HG03558 (cell line): ENCODE measurements around the gene SREBF2.
"Not testable (repeated sequence)": the region's sequence is repeated elsewhere in the genome, so short reads cannot be mapped to it uniquely, and the experiment has no call there.

Experiments
- ATAC-seq: cut with Tn5 transposase; IDR thresholded peaks from one replicate; pipeline ENCODE4 v1.9.1; 2021; ENCODE audit warnings: moderate number of reproducible peaks; ENCODE audit not compliant: unreplicated experiment; ENCODE audit errors: extremely low read depth

SREBF2 gene

GRCh38 chr22:41841085-41841712, 8.3 kb downstream of the SREBF2 start:
- ATAC-seq = no peak

DNA sequence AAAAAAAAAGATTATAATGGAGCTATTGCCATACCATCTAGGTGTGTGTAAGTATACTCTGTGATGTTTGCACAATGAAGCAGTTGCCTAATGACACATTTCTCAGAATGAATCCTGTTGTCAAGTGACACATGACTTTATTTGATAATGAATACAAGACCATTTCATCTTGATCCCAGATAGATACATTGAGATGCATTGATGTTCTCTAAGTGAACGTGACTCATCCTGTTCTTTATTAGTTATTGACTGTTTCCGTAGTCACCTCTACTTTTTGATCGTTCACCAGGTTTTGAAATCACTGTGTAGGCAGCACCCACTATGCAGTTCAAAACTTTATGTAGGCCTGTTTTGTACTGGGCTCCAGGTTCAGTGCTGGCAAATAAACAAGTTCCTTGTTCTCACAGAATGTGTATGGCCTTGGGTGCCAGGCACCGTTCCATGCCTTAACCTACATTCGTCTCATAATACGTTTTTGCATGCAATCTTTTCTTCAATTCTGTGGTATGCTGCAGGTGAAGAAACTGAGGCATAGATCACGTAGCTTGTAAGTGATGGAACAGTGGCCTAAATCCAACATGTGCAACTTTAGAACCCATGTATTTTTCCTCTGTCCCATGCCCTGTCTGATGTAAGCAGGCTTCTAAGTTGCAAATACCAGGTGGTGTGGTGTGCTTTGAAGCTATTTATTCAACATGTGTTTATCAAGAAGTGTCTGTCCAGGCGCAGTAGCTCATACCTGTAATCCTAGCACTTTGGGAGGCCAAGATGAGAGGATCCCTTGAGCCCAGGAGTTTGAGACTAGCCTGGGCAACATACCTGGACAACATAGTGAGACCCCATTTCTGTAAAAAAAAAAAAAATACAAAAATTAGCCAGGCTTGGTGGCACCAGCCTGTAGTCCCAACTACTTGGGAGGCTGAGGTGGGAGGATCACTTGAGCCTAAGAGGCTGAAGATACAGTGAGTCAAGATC, 10.4 kb downstream of the SREBF2 start:
- no peak for ATAC-seq

DNA sequence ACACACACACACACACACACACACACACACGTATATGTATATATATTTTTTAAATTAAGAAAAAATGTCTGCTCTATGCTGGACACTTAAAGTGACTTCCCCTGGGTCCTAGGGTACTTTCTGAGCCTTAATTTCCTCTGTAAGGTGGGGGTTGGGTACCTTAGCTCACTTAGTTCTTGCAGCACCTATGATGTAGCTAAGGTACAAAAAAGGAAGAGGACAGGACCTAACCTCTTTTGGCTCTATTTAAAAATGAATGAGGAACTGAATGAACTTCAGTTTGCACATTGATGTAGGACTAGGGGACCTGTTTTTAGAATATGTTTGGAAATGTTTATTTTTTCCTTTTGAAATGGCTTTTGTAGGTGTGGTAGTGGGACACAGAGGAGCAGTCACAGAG, 11.1 kb downstream of the SREBF2 start:
- no peak for ATAC-seq

GRCh38 chr22:41844513-41844912, 11.6 kb downstream of the SREBF2 start:
- ATAC-seq = no peak

DNA sequence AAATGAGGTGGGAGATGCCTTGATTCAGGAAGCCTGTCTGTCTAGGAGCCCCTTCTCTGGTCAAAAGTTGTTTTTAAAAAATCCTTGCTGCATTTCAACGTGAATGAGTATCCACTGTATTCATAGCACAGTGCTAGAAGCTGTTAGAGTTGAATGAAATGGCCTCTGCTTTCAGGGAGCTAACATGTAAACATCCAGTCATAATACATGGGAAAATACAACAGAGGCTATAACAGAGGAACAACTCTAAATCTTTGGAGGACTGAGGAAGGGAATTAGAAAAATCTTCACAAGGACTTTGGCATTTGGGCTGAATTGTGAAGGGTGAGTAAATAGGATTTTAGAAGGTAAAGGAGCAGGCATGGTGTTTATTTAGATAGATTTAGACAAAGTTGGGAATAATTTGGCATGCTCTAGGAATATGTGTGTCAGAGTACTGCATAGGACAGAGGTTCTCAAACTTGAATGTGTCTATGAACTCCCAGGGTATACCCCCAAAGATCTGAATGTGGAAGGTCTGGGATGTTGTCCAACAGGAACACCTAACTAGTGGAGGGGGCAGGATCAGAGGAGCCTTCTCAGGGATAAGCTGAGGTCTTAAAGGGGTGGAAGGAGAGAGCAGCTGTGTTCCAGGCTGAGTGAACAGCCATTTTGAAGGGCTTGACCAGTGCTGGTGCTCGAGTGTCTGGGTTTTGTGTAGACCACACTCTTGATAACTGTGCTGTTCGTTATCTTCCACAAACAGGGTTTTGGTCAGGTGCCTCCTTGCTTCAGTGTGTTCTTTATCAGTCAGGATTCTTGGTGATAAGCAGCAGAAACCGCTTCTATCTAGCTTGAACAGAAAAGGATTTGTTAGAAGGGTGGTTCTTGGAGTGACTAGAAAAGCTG, 12.7 kb downstream of the SREBF2 start:
- no peak for ATAC-seq

DNA sequence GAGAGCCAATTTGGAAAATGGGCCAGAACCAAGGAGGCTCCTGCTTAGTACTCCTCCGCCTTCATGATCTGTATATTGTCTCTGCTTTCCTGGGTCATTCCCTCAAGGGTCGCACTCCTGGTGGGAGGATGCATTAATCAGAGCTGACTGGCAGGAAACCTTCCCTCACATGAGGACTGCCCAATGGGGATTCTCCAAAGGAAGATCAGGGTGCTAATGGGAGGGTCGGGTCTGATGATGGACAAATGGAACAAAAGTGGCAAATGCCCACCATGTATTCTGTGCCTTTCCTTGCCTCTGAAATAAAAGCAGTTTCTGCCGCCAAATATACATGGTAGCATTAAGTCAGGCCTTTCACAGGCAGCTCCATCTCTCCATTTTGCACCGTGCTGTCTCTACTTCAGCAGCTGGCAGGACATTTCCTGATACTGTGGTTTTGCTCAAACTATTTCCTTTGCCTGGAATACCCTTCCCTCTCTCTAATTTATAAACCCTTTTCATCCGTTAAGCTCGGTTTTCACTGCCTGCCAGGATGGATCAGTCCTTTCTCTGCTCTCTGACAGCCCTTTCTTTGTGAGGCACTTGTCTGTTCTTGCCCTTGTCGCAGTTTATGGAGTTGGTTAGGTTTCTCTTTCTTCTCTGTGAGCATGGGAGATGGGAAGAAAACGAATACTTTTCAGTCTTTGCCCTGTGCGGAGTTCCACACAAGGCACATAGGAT, 13.5 kb downstream of the SREBF2 start:
- no peak for ATAC-seq

GRCh38 chr22:41847300-41847699, 14.4 kb downstream of the SREBF2 start:
- ATAC-seq = no peak

DNA sequence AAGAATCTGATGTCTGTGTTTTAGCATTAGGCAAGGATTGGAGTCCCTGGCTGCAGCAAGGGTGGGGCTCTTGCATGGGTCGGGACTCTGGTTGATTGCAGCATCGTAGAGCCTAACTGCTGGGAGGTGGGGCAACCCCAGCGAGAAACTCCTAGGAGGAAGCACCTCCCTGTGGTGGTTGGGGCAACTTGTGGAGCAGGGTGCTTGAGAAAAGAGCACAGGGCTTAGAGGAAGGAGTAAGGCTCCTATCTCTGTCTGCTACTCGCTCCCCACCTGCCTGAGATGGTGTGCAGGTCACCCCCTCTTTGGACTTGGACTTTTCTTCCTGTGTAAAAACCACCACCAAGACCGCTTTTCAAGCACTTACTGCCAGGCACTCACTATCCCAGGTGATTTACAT, 15.6 kb downstream of the SREBF2 start:
- no peak for ATAC-seq

DNA sequence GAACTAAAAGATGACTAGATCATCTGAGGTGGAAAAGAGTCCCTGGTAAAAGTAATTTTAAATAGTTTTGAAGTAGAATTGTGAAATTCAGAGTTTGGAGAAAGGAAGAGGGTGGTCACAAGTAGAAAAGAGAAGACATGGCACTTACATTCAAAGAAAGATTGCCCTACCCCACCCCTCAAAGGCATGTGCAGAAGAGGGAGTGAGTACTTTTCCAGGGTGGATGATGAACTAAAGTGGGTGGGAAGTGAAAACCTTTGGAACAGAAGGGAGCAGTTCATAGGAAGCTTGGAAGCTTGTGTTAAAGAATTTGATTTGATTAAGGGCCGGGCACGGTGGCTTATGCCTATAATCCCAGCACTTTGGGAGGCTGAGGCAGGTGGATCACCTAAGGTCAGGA, 23.6 kb downstream of the SREBF2 start:
- ATAC-seq = no peak

DNA sequence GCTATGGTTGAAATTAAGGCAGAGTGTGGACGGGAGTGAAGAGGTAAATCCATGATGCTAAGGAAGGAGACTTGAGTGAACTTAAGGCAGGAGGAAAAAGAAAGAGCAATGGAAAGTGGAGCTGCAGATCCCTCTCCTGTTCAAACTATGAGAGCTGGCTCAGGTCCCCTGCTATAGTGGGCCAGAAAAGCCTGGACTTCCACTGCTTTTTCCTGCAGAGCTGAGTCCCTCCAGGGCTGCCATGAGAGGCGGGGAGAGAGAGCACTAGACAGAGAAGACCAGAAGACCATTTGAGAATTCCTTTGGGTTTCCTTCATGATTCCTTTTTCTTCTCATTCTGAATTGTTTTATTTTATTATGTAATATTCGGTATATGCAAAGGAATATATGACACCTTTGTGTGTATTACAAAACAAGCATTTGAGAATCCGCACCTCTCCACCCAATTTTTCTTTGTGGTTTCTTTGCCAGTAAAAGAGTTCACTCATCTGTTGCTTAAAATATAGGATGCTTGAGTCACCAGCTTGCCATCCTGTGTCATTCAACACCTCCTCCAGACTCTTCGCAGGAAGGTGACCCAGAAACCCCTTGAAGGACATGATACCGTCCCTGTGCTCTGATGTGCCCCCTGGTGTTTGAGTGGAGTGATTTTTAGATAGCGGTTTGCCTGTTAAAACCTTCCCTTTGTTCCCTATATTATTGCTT, 24.4 kb downstream of the SREBF2 start:
- ATAC-seq = no peak

DNA sequence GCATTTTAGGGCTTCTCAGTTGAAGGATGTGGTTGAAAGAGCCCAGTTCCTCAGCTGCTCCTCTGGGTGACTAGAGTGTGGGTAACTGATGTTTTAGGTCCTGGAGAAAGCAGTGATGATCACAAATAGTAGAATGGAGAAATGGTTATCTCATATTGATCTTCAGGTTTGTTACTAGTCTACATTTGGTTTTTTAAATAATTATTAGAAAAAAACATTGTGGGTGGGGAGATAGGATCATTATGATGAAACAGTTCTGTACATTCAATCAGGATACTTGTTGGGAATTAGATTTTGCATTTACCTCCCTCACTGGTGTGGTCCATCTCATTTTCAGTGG, 24.9 kb downstream of the SREBF2 start:
- ATAC-seq = no peak

- no peak for ATAC-seq
Observed at GRCh38 chr22:41862160-41862529, 29.2 kb downstream of the SREBF2 start.

GRCh38 chr22:41862530-41863266, 29.8 kb downstream of the SREBF2 start:
- no peak for ATAC-seq

DNA sequence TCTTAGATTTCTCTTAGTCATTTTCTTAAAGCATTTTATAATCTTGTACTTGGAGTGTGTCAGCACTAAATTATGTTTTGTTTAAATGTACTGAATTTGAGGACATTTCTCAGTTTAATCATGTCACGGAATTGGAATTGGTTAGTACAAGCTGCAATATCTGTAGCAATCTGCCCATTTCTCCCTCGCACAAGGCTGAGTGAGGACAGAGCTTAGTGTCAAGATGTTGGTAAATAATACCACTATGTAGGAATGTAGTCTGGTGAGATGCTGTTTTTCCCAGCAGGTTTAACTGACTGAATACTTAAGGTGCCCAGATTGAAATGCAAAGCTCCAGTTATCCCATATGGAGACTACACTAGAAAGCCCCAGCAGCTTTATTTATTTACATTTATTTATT, 30.6 kb downstream of the SREBF2 start:
- no peak for ATAC-seq

GRCh38 chr22:41868556-41868955, 35.7 kb downstream of the SREBF2 start:
- ATAC-seq = no peak

DNA sequence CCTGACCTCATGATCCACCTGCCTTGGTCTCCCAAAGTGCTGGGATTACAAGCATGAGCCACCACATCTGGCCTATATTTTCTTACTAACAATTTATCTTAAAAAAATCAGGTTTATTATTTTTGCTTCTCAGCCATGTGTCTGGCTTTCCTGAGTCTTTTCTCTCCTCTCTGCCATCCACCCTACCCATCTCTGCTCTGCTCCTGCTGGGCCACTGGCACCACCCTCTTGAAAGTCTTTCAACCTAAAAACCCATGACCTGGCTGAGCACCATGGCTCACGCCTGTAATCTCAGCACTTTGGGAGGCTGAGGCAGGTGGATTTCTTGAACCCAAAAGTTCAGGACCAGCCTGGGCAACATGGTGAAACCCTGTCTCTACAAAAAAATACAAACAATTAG, 37.2 kb downstream of the SREBF2 start:
- ATAC-seq = not testable (repeated sequence)

DNA sequence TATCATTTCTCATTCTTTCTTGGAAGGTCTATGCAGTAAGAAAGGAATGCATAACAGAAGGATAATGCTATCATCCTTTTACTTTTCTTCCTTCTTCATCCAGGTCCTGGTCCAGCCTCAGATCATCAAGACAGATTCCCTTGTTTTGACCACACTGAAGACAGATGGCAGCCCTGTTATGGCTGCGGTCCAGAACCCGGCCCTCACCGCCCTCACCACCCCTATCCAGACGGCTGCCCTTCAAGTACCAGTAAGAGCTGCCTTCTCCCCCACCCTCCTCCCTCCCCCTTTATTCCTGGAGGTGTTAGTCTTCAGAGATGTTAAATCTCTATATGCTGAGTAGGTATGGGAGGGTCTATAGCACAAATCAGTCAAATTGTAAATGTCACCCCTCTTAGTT, 37.9 kb downstream of the SREBF2 start:
- ATAC-seq = no peak

GRCh38 chr22:41873391-41873790, 40.5 kb downstream of the SREBF2 start:
- ATAC-seq = no peak

- no peak for ATAC-seq
Observed at GRCh38 chr22:41874090-41874489, 41.2 kb downstream of the SREBF2 start.
